HepG2 (cell line): ENCODE results near the gene SLC2A5. TPM values are rescaled to one million over a fixed set of nuclear protein-coding genes. Genes with fewer than 3 reads are reported as not detected.

ENCODE experiments used
- ATAC-seq: fragments of 200-7000 bp; cut with Tn5 transposase; 3 replicates; pipeline ENCODE4 v1.9.1; 2020; ENCODE audit warnings: mild to moderate bottlenecking, moderate library complexity
- BruUV-seq: library from RNA; stranded (reverse); fragments of 400-500 nt; replicated peaks from 2 replicates; lab custom pipeline; 2021; lab: Mats Ljungman, UMichigan
- CTCF ChIA-PET: fragments of 300-600 bp; formaldehyde crosslinking; extraction: SDS; loops from one replicate; lab custom pipeline; 2021; ENCODE audit warnings: low total read pairs, inconsistent platforms, low intra/inter-chr PET ratio; lab: Yijun Ruan, JAX
- POLR2A ChIA-PET: fragments of 350-600 bp; sonication (Branson Sonifier 250); formaldehyde crosslinking; loops from one replicate; lab custom pipeline; 2020; ENCODE audit warnings: antibody characterized with exemption, inconsistent platforms; lab: Yijun Ruan, JAX
- DNase-seq: peaks from one replicate; pipeline ENCODE4 v3.0.0-alpha.2; 2015; ENCODE audit warnings: low spot score
- FAIRE-seq: peaks from 3 replicates; lab custom pipeline; 2011; peaks lifted over from hg19 to GRCh38; lab: Jason Lieb, UNC
- H2AFZ ChIP-seq: one replicate; pipeline ENCODE4 v1.6.1; 2011; ENCODE audit warnings: low read length, inconsistent platforms
- H3K27ac ChIP-seq: fragments of 300-600 bp; 3 replicates; pipeline ENCODE4 v1.8.0; 2011; ENCODE audit warnings: mixed run types, mild to moderate bottlenecking, mixed read lengths, low read length, inconsistent platforms; ENCODE audit not compliant: insufficient read depth; ENCODE audit errors: extremely low read length
- H3K27me3 ChIP-seq, 2 experiments: fragments of 200-600 bp in 1 of 2; 2 replicates in 1 of 2; 3 replicates in 1 of 2; pipeline versions ENCODE4 v1.6.0 to v1.8.0; 2011; ENCODE audit warnings: low read length in 2 of 2, mild to moderate bottlenecking in 2 of 2, moderate library complexity in 2 of 2, inconsistent platforms in 1 of 2; ENCODE audit not compliant: insufficient read depth in 2 of 2, control insufficient read depth in 1 of 2
- H3K36me3 ChIP-seq, 2 experiments: fragments of 200-600 bp in 1 of 2; replicated peaks in 1 of 2; 2 replicates in 1 of 2; 3 replicates in 1 of 2; pipeline versions ENCODE4 v1.5.1 to v1.8.0; 2011; ENCODE audit warnings: low read length in 2 of 2, inconsistent platforms in 1 of 2; ENCODE audit not compliant: insufficient read depth in 2 of 2, control insufficient read depth in 1 of 2
- H3K4me1 ChIP-seq: 2 replicates; pipeline ENCODE4 v1.5.1; 2012; ENCODE audit warnings: low read length, inconsistent platforms; ENCODE audit not compliant: insufficient read depth
- H3K4me2 ChIP-seq: 2 replicates; pipeline ENCODE4 v1.6.0; 2011; ENCODE audit warnings: low read depth, low read length, inconsistent platforms
- H3K4me3 ChIP-seq, 3 experiments: fragments of 200-600 bp in 1 of 3; sonication (generic), shearing (Covaris generic) in 1 of 3; replicated peaks in 1 of 3; 2 replicates each; pipeline ENCODE4 v1.5.1; 2011 to 2016; ENCODE audit warnings: low read length in 3 of 3, inconsistent platforms in 2 of 3, low read depth in 2 of 3, mild to moderate bottlenecking in 2 of 3, control low read depth in 1 of 3, mixed read lengths in 1 of 3; ENCODE audit not compliant: insufficient read depth in 1 of 3
- H3K79me2 ChIP-seq: one replicate; pipeline ENCODE4 v1.6.1; 2011; ENCODE audit warnings: low read length, inconsistent platforms; ENCODE audit not compliant: insufficient read depth
- H3K9ac ChIP-seq: 2 replicates; pipeline ENCODE4 v1.6.0; 2011; ENCODE audit warnings: mild to moderate bottlenecking, low read depth, low read length, inconsistent platforms; ENCODE audit not compliant: insufficient read depth
- H3K9me3 ChIP-seq: 2 replicates; pipeline ENCODE4 v1.5.1; 2012; ENCODE audit warnings: mild to moderate bottlenecking, low read length
- H4K20me1 ChIP-seq: 2 replicates; pipeline ENCODE4 v1.6.0; 2011; ENCODE audit warnings: inconsistent platforms, mild to moderate bottlenecking, low read length, moderate library complexity; ENCODE audit not compliant: insufficient read depth
- BRD4 ChIP-seq: sonication (generic); formaldehyde crosslinking; IDR thresholded peaks from 2 replicates; pipeline ENCODE4 v1.4.0; 2020; ENCODE audit warnings: missing genetic modification reagents
- CAMTA2 ChIP-seq: sonication (generic); formaldehyde crosslinking; IDR thresholded peaks from 2 replicates; pipeline ENCODE4 v1.4.0; 2020; ENCODE audit warnings: mild to moderate bottlenecking, missing genetic modification reagents, borderline replicate concordance
- ELK4 ChIP-seq: sonication (generic); formaldehyde crosslinking; IDR thresholded peaks from 2 replicates; pipeline ENCODE4 v1.9.0; 2021; ENCODE audit warnings: missing genetic modification reagents, borderline replicate concordance
- HMGA1 ChIP-seq: sonication (generic); formaldehyde crosslinking; conservative IDR thresholded peaks from 2 replicates; pipeline ENCODE4 v1.4.0; 2020; ENCODE audit warnings: missing genetic modification reagents
- ISL2 ChIP-seq: sonication (generic); formaldehyde crosslinking; IDR thresholded peaks from 2 replicates; pipeline ENCODE4 v1.5.0; 2020; ENCODE audit warnings: missing genetic modification reagents
- KDM2A ChIP-seq: sonication (generic); formaldehyde crosslinking; IDR thresholded peaks from 2 replicates; pipeline ENCODE4 v1.4.0; 2020; ENCODE audit warnings: low read depth, missing genetic modification reagents, borderline replicate concordance
- MIER3 ChIP-seq: IDR thresholded peaks from 2 replicates; pipeline ENCODE4 v1.6.1; 2016; ENCODE audit warnings: missing compliant biosample characterization, borderline replicate concordance
- NFRKB ChIP-seq: fragments of 450-650 bp; IDR thresholded peaks from 2 replicates; pipeline ENCODE4 v1.6.1; 2017
- PLRG1 ChIP-seq: fragments of 450-650 bp; conservative IDR thresholded peaks from 2 replicates; pipeline ENCODE4 v1.6.1; 2016
- SRSF9 ChIP-seq: fragments of 200-400 bp; formaldehyde crosslinking; IDR thresholded peaks from 2 replicates; pipeline ENCODE4 v1.6.1; 2018; ENCODE audit warnings: borderline replicate concordance, mild to moderate bottlenecking, low read depth, low read length; ENCODE audit not compliant: insufficient read depth, poor library complexity, severe bottlenecking
- ZNF333 ChIP-seq: sonication (generic); formaldehyde crosslinking; IDR thresholded peaks from 2 replicates; pipeline ENCODE4 v1.4.0; 2020; ENCODE audit warnings: mild to moderate bottlenecking, missing genetic modification reagents, borderline replicate concordance
- ZNF609 ChIP-seq: sonication (generic); formaldehyde crosslinking; IDR thresholded peaks from 2 replicates; pipeline ENCODE4 v1.4.0; 2020; ENCODE audit warnings: mild to moderate bottlenecking, missing genetic modification reagents, borderline replicate concordance
- ZNF772 ChIP-seq: sonication (generic); formaldehyde crosslinking; IDR thresholded peaks from 2 replicates; pipeline ENCODE4 v1.5.0; 2020; ENCODE audit warnings: mild to moderate bottlenecking, missing genetic modification reagents
- WGBS: methylation state at CpG from one replicate; pipeline ENCODE4 v1.1.6; 2017; ENCODE audit warnings: low lambda C conversion rate; 5-methylcytosine and 5-hydroxymethylcytosine counted together
- in situ Hi-C: cut with HindIII; loops from 2 replicates; pipeline ENCODE4 v1.10.0; 2017; ENCODE audit warnings: low pct_unique_long_range_greater_than_20kb; ENCODE audit not compliant: extremely low pct_ligation_motif_present
- intact Hi-C: fragments of 100-400 bp; cut with micrococcal nuclease; formaldehyde crosslinking; loops from one replicate; pipeline ENCODE4 v1.10.0; 2022; ENCODE audit not compliant: unreplicated experiment
- polyA plus RNA-seq, 8 experiments: library from polyadenylated mRNA; depleted of rRNA in 3 of 8; stranded (reverse) in 7 of 8; unstranded in 1 of 8; fragments of >200 nt; fragmentation: Illumina TruSeq in 4 of 8; extraction: Trizol in 4 of 8; gene quantifications; 2 replicates each; pipeline versions ENCODE4 v1.2.1 to v1.2.3, GENCODE V29; 2011 to 2016; ENCODE audit warnings: low read depth in 4 of 8, missing spikeins in 1 of 8, mixed read lengths in 1 of 8; ENCODE audit not compliant: insufficient read depth in 1 of 8
- total RNA-seq, 5 experiments: library from RNA; depleted of rRNA; stranded (reverse); fragments of >200 nt; fragmentation: Illumina TruSeq; extraction: Trizol; gene quantifications; 2 replicates each; pipeline ENCODE4 v1.2.3, GENCODE V29; 2016; ENCODE audit warnings: low read depth in 1 of 5
- TF ChIP-seq, protein P1 (sequence below): sonication (generic); formaldehyde crosslinking; IDR thresholded peaks from 2 replicates; pipeline ENCODE4 v1.5.0; 2020; ENCODE audit warnings: missing genetic modification reagents, mild to moderate bottlenecking, borderline replicate concordance

The SLC2A5 gene
- total and polyA plus RNA-seq, 2 of the 13 experiments (the other 11 are each of a cell fraction or from before 2014, with no cell fraction given), result 0.04 to 0.54 TPM

DNA sequence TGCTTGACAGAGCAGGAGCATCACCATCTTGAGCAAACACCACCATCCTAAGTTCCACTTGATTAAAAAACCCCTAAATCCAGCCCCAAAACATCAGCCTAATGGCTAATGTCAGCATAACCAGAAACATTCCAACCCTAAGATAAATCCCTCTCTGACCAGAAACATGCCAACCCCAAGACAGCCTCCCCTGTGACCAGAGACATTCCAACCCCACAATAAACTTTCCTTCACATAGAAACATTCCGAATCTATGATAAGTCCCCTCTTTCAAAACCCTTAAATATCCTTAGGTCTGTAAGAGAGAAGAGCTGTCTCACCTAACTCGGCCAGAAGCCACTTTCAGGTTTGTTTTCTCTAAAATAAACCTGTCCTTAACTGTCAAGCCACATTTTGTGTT is 17.4 kb upstream of the SLC2A5 start:
- no peak overlapping the region for H3K4me2 ChIP-seq
- no peaks in the 10 kb centered on the region for H4K20me1 ChIP-seq
- DNase-seq, result no peak
- H3K36me3 ChIP-seq, result no peaks in the 10 kb centered on the region
- no TSS peak for BruUV-seq
- no peak for ATAC-seq
- CTCF ChIA-PET, result no interaction called here
- H3K27ac ChIP-seq, result no peak overlapping the region
- intact Hi-C loops, result no loop called here
- H3K9me3 ChIP-seq, result no peaks in the 10 kb centered on the region
- FAIRE-seq, result no peak
- H2AFZ ChIP-seq, result no peak overlapping the region
- H3K4me3 ChIP-seq, result no peak overlapping the region
- WGBS, result 2% methylated on average over 2 of the region's 2 CpGs
- no peaks in the 10 kb centered on the region for H3K79me2 ChIP-seq
- H3K27me3 ChIP-seq, result peaks cover 1 to 45% of the 10 kb centered on the region in 2 experiments; a peak in 3 of 5 replicates
- in situ Hi-C loops, result no loop called here
- H3K4me1 ChIP-seq, result no peaks in the 10 kb centered on the region
- TF ChIP-seq HMGA1 (CRISPR knock-in tag) (no peak), ELK4 (CRISPR knock-in tag) (no peak), ZNF333 (CRISPR knock-in tag) (no peak), ZNF609 (CRISPR knock-in tag) (no peak), ZNF772 (CRISPR knock-in tag) (no peak), MIER3 (CRISPR knock-in tag) (no peak), NFRKB (no peak), CAMTA2 (no peak), KDM2A (CRISPR knock-in tag) (no peak), PLRG1 (no peak), BRD4 (CRISPR knock-in tag) (no peak), ISL2 (no peak), SRSF9 (no peak)
- TF ChIP-seq, protein P1, sequence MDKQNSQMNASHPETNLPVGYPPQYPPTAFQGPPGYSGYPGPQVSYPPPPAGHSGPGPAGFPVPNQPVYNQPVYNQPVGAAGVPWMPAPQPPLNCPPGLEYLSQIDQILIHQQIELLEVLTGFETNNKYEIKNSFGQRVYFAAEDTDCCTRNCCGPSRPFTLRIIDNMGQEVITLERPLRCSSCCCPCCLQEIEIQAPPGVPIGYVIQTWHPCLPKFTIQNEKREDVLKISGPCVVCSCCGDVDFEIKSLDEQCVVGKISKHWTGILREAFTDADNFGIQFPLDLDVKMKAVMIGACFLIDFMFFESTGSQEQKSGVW (CRISPR knock-in tag), result no peak
- H3K9ac ChIP-seq, result no peak overlapping the region
- POLR2A ChIA-PET, result no interaction called here
